ENCODE data around the gene FCGR2B. TPM values are rescaled to one million over a fixed set of nuclear protein-coding genes. Genes with fewer than 3 reads are reported as not detected.
"Not testable (repeated sequence)": the region's sequence is repeated elsewhere in the genome, so short reads cannot be mapped to it uniquely, and the experiment has no call there.

FCGR2B gene
- polyA plus RNA-seq, result 10 to 100 TPM in 1 of 3 donors, 1 to 10 TPM in 2; 1.9 to 21.0 (median 8.6) TPM

- H3K9me3 Mint-ChIP-seq; H3K36me3 Mint-ChIP-seq; DNase-seq; H3K4me1 Mint-ChIP-seq; H3K27me3 Mint-ChIP-seq (ENCODE audit: low read depth in 3 of 3); H3K27ac Mint-ChIP-seq; H3K4me3 Mint-ChIP-seq: not testable (repeated sequence)
These were observed at the start of gene FCGR2B for GRCh38 chr1:161662684-161663339. Gene FCGR2B (plus strand): TSS chr1:161663143. CDS start chr1:161663242, 99 bp downstream.

GRCh38 chr1:161616417-161616816 is 46.5 kb upstream of the FCGR2B start:
- H3K9me3 Mint-ChIP-seq, H3K4me3 Mint-ChIP-seq, H3K36me3 Mint-ChIP-seq, H3K27ac Mint-ChIP-seq, DNase-seq: not testable (repeated sequence)
- Mint-ChIP-seq H3K27me3 (ENCODE audit: low read depth in 3 of 3) (peaks cover 17 to 22% (median 21%) of the 10 kb centered on the region in 3 donors), H3K4me1 (peaks cover 33 to 34% of the 10 kb centered on the region in 2 donors)

GRCh38 chr1:161618517-161618916 is 44.4 kb upstream of the FCGR2B start:
- not testable (repeated sequence) for DNase-seq, H3K4me3 Mint-ChIP-seq, H3K36me3 Mint-ChIP-seq, H3K27ac Mint-ChIP-seq, H3K9me3 Mint-ChIP-seq
- H3K27me3 Mint-ChIP-seq (ENCODE audit: low read depth in 3 of 3), result peaks cover 10 to 18% (median 13%) of the 10 kb centered on the region in 3 donors
- peaks cover 32 to 34% of the 10 kb centered on the region in 2 donors for H3K4me1 Mint-ChIP-seq

GRCh38 chr1:161620399-161620798 is 42.5 kb upstream of the FCGR2B start:
- H3K36me3 Mint-ChIP-seq, result not testable (repeated sequence)
- peak overlapping the region; percentile 55 to 99 (median 94) for H3K27ac Mint-ChIP-seq

GRCh38 chr1:161621181-161622000 is 41.6 kb upstream of the FCGR2B start:
- Mint-ChIP-seq H3K4me3 (peak overlapping the region; percentile 92 to 100 (median 99)), H3K27me3 (ENCODE audit: low read depth in 3 of 3) (peaks cover 10 to 18% (median 13%) of the 10 kb centered on the region in 3 donors), H3K27ac (peak overlapping the region; percentile 94 to 99 (median 96)), H3K4me1 (peaks cover 53 to 58% of the 10 kb centered on the region in 2 donors)
- DNase-seq, result peak; percentile 83 to 85 (median 85)
- H3K9me3 Mint-ChIP-seq, H3K36me3 Mint-ChIP-seq: not testable (repeated sequence)

More at GRCh38 chr1:161620399-161620798, 42.5 kb upstream of the FCGR2B start:
- not testable (repeated sequence) for DNase-seq, H3K9me3 Mint-ChIP-seq
- Mint-ChIP-seq H3K4me3 (peak overlapping the region in 3 of 5 donors; percentile 63 to 100 (median 99)), H3K4me1 (peaks cover 47 to 52% of the 10 kb centered on the region in 2 donors), H3K27me3 (ENCODE audit: low read depth in 3 of 3) (peaks cover 10 to 18% (median 13%) of the 10 kb centered on the region in 3 donors)

GRCh38 chr1:161622054-161622453 is 40.9 kb upstream of the FCGR2B start:
- H3K27me3 Mint-ChIP-seq (ENCODE audit: low read depth in 3 of 3), result peaks cover 10 to 18% (median 13%) of the 10 kb centered on the region in 3 donors
- peak overlapping the region; percentile 92 to 100 (median 99) for H3K4me3 Mint-ChIP-seq
- not testable (repeated sequence) for H3K9me3 Mint-ChIP-seq, H3K36me3 Mint-ChIP-seq
- DNase-seq, result peak; percentile 29 to 44 (median 33)
- H3K27ac Mint-ChIP-seq, result peak overlapping the region; percentile 94 to 99 (median 96)
- H3K4me1 Mint-ChIP-seq, result peaks cover 59 to 65% of the 10 kb centered on the region in 2 donors

- Mint-ChIP-seq H3K4me1 (peaks cover 70 to 75% of the 10 kb centered on the region in 2 donors), H3K4me3 (peak overlapping the region; percentile 62 to 80 (median 70)), H3K27me3 (ENCODE audit: low read depth in 3 of 3) (peaks cover 10 to 18% (median 13%) of the 10 kb centered on the region in 3 donors), H3K27ac (peak overlapping the region; percentile 92 to 96 (median 94))
- not testable (repeated sequence) for H3K9me3 Mint-ChIP-seq, H3K36me3 Mint-ChIP-seq
- DNase-seq, result peak; percentile 52 to 58 (median 53)
These were observed 39.4 kb upstream of the FCGR2B start for GRCh38 chr1:161623401-161624051.

- peak overlapping the region; percentile 92 to 96 (median 94) for H3K27ac Mint-ChIP-seq
- H3K4me1 Mint-ChIP-seq, result peaks cover 74 to 75% of the 10 kb centered on the region in 2 donors
- peaks cover 10 to 18% (median 13%) of the 10 kb centered on the region in 3 donors for H3K27me3 Mint-ChIP-seq (ENCODE audit: low read depth in 3 of 3)
- peak in 1 of 3 donors; percentile 11 for DNase-seq
- peak overlapping the region; percentile 44 to 80 (median 71) for H3K4me3 Mint-ChIP-seq
- not testable (repeated sequence) for H3K9me3 Mint-ChIP-seq, H3K36me3 Mint-ChIP-seq
These were observed 38.3 kb upstream of the FCGR2B start for GRCh38 chr1:161624605-161625004.

GRCh38 chr1:161626445-161627146 is 36.3 kb upstream of the FCGR2B start:
- H3K4me3 Mint-ChIP-seq, result peak overlapping the region; percentile 68 to 79 (median 73)
- peaks cover 6 to 10% (median 6%) of the 10 kb centered on the region in 3 donors for H3K27me3 Mint-ChIP-seq (ENCODE audit: low read depth in 3 of 3)
- H3K27ac Mint-ChIP-seq, result peak overlapping the region; percentile 94 to 98 (median 96)
- peak; percentile 62 to 69 (median 66) for DNase-seq
- not testable (repeated sequence) for H3K9me3 Mint-ChIP-seq, H3K36me3 Mint-ChIP-seq
- peaks cover 58 to 60% of the 10 kb centered on the region in 2 donors for H3K4me1 Mint-ChIP-seq

GRCh38 chr1:161630128-161630742 is 32.7 kb upstream of the FCGR2B start:
- H3K36me3 Mint-ChIP-seq; DNase-seq; H3K9me3 Mint-ChIP-seq; H3K27me3 Mint-ChIP-seq (ENCODE audit: low read depth in 3 of 3): not testable (repeated sequence)
- Mint-ChIP-seq H3K27ac (peak overlapping the region in 1 of 6 donors; percentile 82), H3K4me1 (peaks cover 24 to 26% of the 10 kb centered on the region in 2 donors), H3K4me3 (peak overlapping the region in 1 of 5 donors; percentile 61)

GRCh38 chr1:161631076-161631475 is 31.9 kb upstream of the FCGR2B start, which contains the start of gene FCGR3B:
Gene FCGR3B (minus strand): TSS chr1:161631176. CDS start chr1:161631094, 82 bp downstream.
- Mint-ChIP-seq H3K4me3 (peak within 1 kb of the TSS in 1 of 5 donors; percentile 61), H3K27ac (peak within 1 kb of the TSS in 3 of 6 donors; percentile 35 to 82 (median 45)), H3K9me3 (no peaks in the 10 kb centered on the region), H3K27me3 (ENCODE audit: low read depth in 3 of 3) (no peaks in the 10 kb centered on the region), H3K36me3 (no peaks in the 10 kb centered on the region), H3K4me1 (peaks cover 27% of the 10 kb centered on the region in 2 donors)
- DNase-seq, result no peak

GRCh38 chr1:161634993-161635392 is 27.9 kb upstream of the FCGR2B start:
- not testable (repeated sequence) for H3K36me3 Mint-ChIP-seq; H3K27me3 Mint-ChIP-seq (ENCODE audit: low read depth in 3 of 3); H3K4me3 Mint-ChIP-seq; DNase-seq; H3K9me3 Mint-ChIP-seq
- Mint-ChIP-seq H3K4me1 (peaks cover 16 to 20% of the 10 kb centered on the region in 2 donors), H3K27ac (peak overlapping the region in 1 of 6 donors; percentile 28)
